DND-41 (cell line): ENCODE measurements around the gene RPEL1.

Experiments used
- CTCF ChIP-seq: IDR thresholded peaks from 2 replicates; pipeline ENCODE4 v1.5.1; 2012; ENCODE audit warnings: borderline replicate concordance, low read length, moderate library complexity, mild to moderate bottlenecking; ENCODE audit not compliant: poor library complexity, severe bottlenecking; ENCODE audit errors: extremely low read depth
- EZH2 ChIP-seq: IDR thresholded peaks from 3 replicates; pipeline ENCODE4 v1.6.1; 2012; ENCODE audit warnings: borderline replicate concordance, low read depth, mild to moderate bottlenecking, moderate library complexity, low read length, inconsistent platforms; ENCODE audit not compliant: severe bottlenecking

- TF ChIP-seq CTCF (no peak), EZH2 (no peak)
These were observed 47.8 kb upstream of the RPEL1 start for GRCh38 chr10:103197903-103198302.
